Measurements from ENCODE around the gene USP32.

- TF ChIP-seq POLR2A (IDR thresholded peaks at IDR 0.05) (no peak), CTCF (IDR thresholded peaks at IDR 0.05) (no peak)
Measured at GRCh38 chr17:60159479-60159866, 232.5 kb downstream of the USP32 start.

Data from right lobe of liver (tissue), 4 donors.